ENCODE measurements around the gene TMEM52.

DNA sequence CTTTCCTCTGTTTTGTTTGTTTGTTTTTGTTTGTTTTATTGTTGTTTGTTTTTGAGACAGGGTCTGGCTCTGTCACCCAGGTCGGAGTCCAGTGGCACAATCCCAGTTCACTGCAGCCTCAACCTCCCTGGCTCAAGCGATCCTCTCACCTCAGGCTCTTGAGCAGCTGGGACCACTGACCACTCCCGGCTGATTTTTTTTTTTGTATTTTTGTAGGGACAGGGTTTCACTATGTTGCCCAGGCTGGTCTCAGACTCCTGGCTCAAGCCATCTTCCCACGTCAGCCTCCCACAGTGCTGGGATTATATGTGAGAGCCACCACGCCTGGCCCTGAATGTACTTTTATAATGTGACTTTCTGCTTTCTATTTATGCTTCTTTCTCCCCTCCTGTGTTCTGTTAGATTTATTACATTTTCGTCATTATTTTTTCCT lies 9.0 kb downstream of the TMEM52 start:
- TF ChIP-seq EZH2phosphoT487 (IDR thresholded peaks at IDR 0.05; ENCODE audit: insufficient read depth, low read depth): no peak
- no peak for TF ChIP-seq EZH2 (IDR thresholded peaks at IDR 0.05; ENCODE audit: insufficient read depth, poor library complexity, severe bottlenecking)
